Astrocyte (in vitro differentiated cells and primary cell): ENCODE measurements around the gene ZXDC.

Experiments used
- CTCF ChIP-seq: IDR thresholded peaks from 2 replicates; pipeline ENCODE4 v1.5.1; 2011; ENCODE audit warnings: low read depth, mild to moderate bottlenecking, inconsistent platforms, low read length, moderate library complexity; ENCODE audit not compliant: insufficient read depth
- EZH2 ChIP-seq: IDR thresholded peaks from 2 replicates; pipeline ENCODE4 v1.6.1; 2012; ENCODE audit warnings: mild to moderate bottlenecking, low read length, inconsistent platforms; ENCODE audit not compliant: insufficient read depth

- no peak for TF ChIP-seq EZH2
- TF ChIP-seq CTCF = no peak
These were observed 10.7 kb upstream of the ZXDC start for GRCh38 chr3:126486360-126486847.
